Fibroblast of villous mesenchyme (primary cell): ENCODE data around the gene KRTAP4-5. TPM values are rescaled to one million over a fixed set of nuclear protein-coding genes. Genes with fewer than 3 reads are reported as not detected.
"Not testable (repeated sequence)": the region's sequence is repeated elsewhere in the genome, so short reads cannot be mapped to it uniquely, and the experiment has no call there.

Experiments
- DNase-seq: peaks from one replicate; pipeline ENCODE4 v3.0.0-alpha.2; 2010; ENCODE audit warnings: low read depth
- H3K4me3 ChIP-seq: 2 replicates; pipeline ENCODE4 v1.5.1; 2011; ENCODE audit warnings: low read depth, mild to moderate bottlenecking, low read length
- total RNA-seq: library from RNA; depleted of rRNA; stranded (reverse); fragments of >200 nt; gene quantifications from 2 replicates; pipeline ENCODE4 v1.2.3, GENCODE V29; 2012
- TF ChIP-seq, protein P1 (sequence below): IDR thresholded peaks from 2 replicates; pipeline ENCODE4 v1.5.1; 2012; ENCODE audit warnings: low read depth, mild to moderate bottlenecking, low read length; ENCODE audit not compliant: insufficient read depth

Gene KRTAP4-5
- not detected in 2 replicates for total RNA-seq

GRCh38 chr17:41149652-41149985 is at the start of gene KRTAP4-5:
Gene KRTAP4-5, minus strand, starts transcription at chr17:41149825. Its CDS starts 58 bp downstream, at chr17:41149767.
- TF ChIP-seq, protein P1, sequence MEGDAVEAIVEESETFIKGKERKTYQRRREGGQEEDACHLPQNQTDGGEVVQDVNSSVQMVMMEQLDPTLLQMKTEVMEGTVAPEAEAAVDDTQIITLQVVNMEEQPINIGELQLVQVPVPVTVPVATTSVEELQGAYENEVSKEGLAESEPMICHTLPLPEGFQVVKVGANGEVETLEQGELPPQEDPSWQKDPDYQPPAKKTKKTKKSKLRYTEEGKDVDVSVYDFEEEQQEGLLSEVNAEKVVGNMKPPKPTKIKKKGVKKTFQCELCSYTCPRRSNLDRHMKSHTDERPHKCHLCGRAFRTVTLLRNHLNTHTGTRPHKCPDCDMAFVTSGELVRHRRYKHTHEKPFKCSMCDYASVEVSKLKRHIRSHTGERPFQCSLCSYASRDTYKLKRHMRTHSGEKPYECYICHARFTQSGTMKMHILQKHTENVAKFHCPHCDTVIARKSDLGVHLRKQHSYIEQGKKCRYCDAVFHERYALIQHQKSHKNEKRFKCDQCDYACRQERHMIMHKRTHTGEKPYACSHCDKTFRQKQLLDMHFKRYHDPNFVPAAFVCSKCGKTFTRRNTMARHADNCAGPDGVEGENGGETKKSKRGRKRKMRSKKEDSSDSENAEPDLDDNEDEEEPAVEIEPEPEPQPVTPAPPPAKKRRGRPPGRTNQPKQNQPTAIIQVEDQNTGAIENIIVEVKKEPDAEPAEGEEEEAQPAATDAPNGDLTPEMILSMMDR: no peak
- DNase-seq: no peak

DNA sequence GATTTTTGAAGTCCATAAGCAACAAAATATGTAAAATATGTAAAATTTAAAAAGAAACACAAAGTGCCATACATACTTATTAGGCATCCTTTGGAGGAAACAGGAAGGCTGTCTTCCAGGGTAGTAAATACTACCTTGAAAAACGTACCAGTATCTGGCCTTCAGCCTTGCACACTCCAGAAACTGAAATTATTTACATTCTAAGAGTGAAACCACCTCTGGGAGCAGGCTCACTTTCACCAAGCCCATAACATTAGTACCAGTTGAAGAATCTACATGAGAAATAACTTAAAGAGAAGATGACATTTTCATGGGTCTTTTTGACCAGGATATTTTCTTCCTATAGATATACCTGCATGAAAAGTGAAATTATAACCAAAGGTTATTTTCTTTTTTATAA is 46.4 kb upstream of the KRTAP4-5 start:
- TF ChIP-seq, protein P1: no peak
- no peak for DNase-seq

More at GRCh38 chr17:41149652-41149985, at the start of gene KRTAP4-5:
- no peak within 1 kb of the TSS for H3K4me3 ChIP-seq

GRCh38 chr17:41190328-41190727 is 40.7 kb upstream of the KRTAP4-5 start:
- H3K4me3 ChIP-seq: no peak overlapping the region
- DNase-seq: no peak
- TF ChIP-seq, protein P1: no peak

More for the DNA sequence above, 46.4 kb upstream of the KRTAP4-5 start:
- no peak overlapping the region for H3K4me3 ChIP-seq

GRCh38 chr17:41189837-41190318 is 40.3 kb upstream of the KRTAP4-5 start, which contains the start of gene KRTAP9-1:
Gene KRTAP9-1, plus strand, starts transcription at chr17:41189887. Its CDS starts 0 bp downstream, at chr17:41189887.
- DNase-seq, H3K4me3 ChIP-seq: not testable (repeated sequence)

DNA sequence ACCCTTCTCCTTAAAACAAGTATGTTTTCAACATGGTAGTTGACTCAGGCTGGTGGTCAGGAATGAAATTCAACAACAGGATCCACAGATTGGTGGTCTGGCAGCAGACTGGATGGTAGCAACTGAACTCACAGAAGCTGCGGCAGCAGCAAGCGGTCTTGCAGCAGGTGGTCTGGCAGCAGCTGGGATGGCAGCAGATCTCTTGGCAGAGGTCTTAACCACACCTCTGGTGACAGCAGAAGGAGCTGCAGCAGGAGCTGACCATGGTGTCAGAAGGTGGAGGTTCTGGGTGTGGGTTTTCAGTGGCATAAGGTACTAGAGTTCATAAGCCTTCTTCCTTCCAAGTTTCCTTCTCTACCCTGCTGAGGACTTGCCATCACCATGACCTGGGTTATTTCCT is 37.2 kb upstream of the KRTAP4-5 start:
- no peak for DNase-seq
- TF ChIP-seq, protein P1: no peak
- no peak overlapping the region for H3K4me3 ChIP-seq

DNA sequence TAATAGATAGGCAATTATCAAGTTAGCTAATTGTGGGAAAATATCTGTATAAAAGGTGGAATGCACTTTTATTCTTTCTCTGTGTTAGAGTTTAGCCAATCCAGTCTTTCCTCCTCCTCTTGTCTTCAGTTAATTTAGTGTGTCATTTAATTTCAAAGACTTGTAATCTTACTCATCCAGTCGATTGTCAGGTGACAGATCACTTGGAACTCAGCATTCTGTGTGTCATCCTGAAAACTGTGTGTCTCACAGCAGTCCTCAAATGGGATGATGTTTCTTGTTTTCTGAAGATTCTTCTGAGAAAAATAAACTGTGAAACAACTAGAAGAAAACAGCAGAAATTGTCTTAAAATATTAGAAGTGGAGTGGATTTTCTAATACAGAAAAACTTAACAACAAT is 35.4 kb upstream of the KRTAP4-5 start:
- DNase-seq: no peak
- TF ChIP-seq, protein P1: no peak

DNA sequence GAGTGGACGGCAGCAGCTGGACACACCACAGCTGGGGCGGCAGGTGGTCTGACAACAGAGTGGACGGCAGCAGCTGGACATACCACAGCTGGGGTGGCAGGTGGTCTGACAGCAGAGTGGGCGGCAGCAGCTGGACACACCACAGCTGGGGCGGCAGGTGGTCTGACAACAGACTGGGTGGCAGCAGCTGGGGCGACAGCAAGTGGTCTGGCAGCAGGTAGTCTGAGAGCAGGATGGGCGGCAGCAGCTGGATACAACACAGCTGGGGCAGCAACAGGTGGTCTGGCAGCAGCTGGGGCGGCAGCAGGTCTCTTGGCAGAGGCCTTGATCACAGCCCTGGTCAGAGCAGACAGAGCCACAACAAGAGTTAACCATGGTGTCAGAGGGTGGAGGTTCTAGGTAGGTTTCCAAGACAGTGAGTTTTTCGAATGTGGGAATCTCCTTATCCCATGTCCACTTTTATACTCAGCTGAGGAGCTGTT is 34.9 kb upstream of the KRTAP4-5 start, which contains the start of gene KRTAP4-1:
Gene KRTAP4-1 (minus strand): TSS at position 432 of the 482 bp plus-strand sequence. CDS start 57 bp downstream, at position 375.
- H3K4me3 ChIP-seq: no peak within 1 kb of the TSS
- DNase-seq: no peak
- TF ChIP-seq, protein P1: no peak

More for the DNA sequence above, 35.4 kb upstream of the KRTAP4-5 start:
- no peak overlapping the region for H3K4me3 ChIP-seq
